HepG2 (cell line): ENCODE data around the gene CCDC73.

Source experiments
- CREB1 ChIP-seq, 2 experiments: fragments of 450-650 bp in 1 of 2; IDR thresholded peaks; 2 replicates each; pipeline ENCODE4 v1.6.1; 2016 to 2017; ENCODE audit warnings: control low read depth in 1 of 2, mild to moderate bottlenecking in 1 of 2, missing compliant biosample characterization in 1 of 2, missing genetic modification characterization in 1 of 2
- ERF ChIP-seq: IDR thresholded peaks from 2 replicates; pipeline ENCODE4 v1.6.1; 2018; ENCODE audit warnings: missing biosample characterization, missing genetic modification reagents
- KDM6A ChIP-seq: IDR thresholded peaks from 2 replicates; pipeline ENCODE4 v1.6.1; 2016; ENCODE audit warnings: low read depth
- POLR2G ChIP-seq: fragments of 200-400 bp; formaldehyde crosslinking; IDR thresholded peaks from 2 replicates; pipeline ENCODE4 v1.6.1; 2018; ENCODE audit warnings: mild to moderate bottlenecking, low read depth, low read length, moderate library complexity
- THAP11 ChIP-seq: IDR thresholded peaks from 2 replicates; pipeline ENCODE4 v1.6.1; 2016; ENCODE audit warnings: missing biosample characterization, missing genetic modification reagents
- ZNF24 ChIP-seq: fragments of 450-650 bp; IDR thresholded peaks from 2 replicates; pipeline ENCODE4 v1.6.1; 2017; ENCODE audit warnings: antibody characterized with exemption, mild to moderate bottlenecking
- ZNF367 ChIP-seq: sonication (generic); formaldehyde crosslinking; IDR thresholded peaks from 2 replicates; pipeline ENCODE4 v1.4.0; 2020; ENCODE audit warnings: missing genetic modification reagents, borderline replicate concordance
- TF ChIP-seq, protein P1 (sequence below): sonication (generic); formaldehyde crosslinking; IDR thresholded peaks from 2 replicates; pipeline ENCODE4 v1.4.0; 2020; ENCODE audit warnings: mild to moderate bottlenecking, missing genetic modification reagents
- TF ChIP-seq, protein P2 (sequence below): sonication (generic); formaldehyde crosslinking; IDR thresholded peaks from 2 replicates; pipeline ENCODE4 v1.5.0; 2020; ENCODE audit warnings: mild to moderate bottlenecking, missing genetic modification reagents, moderate library complexity

GRCh38 chr11:32790916-32791315, 3.5 kb downstream of the CCDC73 start:
- no peak for TF ChIP-seq THAP11 (CRISPR knock-in tag)
- no peak for TF ChIP-seq KDM6A (CRISPR knock-in tag)
- no peak for TF ChIP-seq ZNF24
- no peak for TF ChIP-seq CREB1 (IDR thresholded peaks at IDR 0.05)
- no peak for TF ChIP-seq CREB1 (CRISPR knock-in tag; IDR thresholded peaks at IDR 0.05)
- TF ChIP-seq, protein P1, sequence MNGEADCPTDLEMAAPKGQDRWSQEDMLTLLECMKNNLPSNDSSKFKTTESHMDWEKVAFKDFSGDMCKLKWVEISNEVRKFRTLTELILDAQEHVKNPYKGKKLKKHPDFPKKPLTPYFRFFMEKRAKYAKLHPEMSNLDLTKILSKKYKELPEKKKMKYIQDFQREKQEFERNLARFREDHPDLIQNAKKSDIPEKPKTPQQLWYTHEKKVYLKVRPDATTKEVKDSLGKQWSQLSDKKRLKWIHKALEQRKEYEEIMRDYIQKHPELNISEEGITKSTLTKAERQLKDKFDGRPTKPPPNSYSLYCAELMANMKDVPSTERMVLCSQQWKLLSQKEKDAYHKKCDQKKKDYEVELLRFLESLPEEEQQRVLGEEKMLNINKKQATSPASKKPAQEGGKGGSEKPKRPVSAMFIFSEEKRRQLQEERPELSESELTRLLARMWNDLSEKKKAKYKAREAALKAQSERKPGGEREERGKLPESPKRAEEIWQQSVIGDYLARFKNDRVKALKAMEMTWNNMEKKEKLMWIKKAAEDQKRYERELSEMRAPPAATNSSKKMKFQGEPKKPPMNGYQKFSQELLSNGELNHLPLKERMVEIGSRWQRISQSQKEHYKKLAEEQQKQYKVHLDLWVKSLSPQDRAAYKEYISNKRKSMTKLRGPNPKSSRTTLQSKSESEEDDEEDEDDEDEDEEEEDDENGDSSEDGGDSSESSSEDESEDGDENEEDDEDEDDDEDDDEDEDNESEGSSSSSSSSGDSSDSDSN (CRISPR knock-in tag): no peak
- TF ChIP-seq, protein P2, sequence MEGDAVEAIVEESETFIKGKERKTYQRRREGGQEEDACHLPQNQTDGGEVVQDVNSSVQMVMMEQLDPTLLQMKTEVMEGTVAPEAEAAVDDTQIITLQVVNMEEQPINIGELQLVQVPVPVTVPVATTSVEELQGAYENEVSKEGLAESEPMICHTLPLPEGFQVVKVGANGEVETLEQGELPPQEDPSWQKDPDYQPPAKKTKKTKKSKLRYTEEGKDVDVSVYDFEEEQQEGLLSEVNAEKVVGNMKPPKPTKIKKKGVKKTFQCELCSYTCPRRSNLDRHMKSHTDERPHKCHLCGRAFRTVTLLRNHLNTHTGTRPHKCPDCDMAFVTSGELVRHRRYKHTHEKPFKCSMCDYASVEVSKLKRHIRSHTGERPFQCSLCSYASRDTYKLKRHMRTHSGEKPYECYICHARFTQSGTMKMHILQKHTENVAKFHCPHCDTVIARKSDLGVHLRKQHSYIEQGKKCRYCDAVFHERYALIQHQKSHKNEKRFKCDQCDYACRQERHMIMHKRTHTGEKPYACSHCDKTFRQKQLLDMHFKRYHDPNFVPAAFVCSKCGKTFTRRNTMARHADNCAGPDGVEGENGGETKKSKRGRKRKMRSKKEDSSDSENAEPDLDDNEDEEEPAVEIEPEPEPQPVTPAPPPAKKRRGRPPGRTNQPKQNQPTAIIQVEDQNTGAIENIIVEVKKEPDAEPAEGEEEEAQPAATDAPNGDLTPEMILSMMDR (CRISPR knock-in tag): no peak
- TF ChIP-seq ERF (CRISPR knock-in tag): no peak
- TF ChIP-seq POLR2G: no peak
- TF ChIP-seq ZNF367 (CRISPR knock-in tag): no peak
